HEK293 (cell line): ENCODE results near the gene FAM107A.

Experiments
- CTCF ChIA-PET: fragments of 350-600 bp; formaldehyde crosslinking; extraction: SDS; loops from one replicate; lab custom pipeline; 2021; ENCODE audit warnings: antibody characterized with exemption; lab: Yijun Ruan, JAX
- POLR2A ChIA-PET: fragments of 300-600 bp; formaldehyde crosslinking; extraction: SDS; loops from one replicate; lab custom pipeline; 2020; ENCODE audit warnings: antibody characterized with exemption, inconsistent platforms; lab: Yijun Ruan, JAX
- H3K27ac ChIP-seq: fragments of 200-500 bp; sonication (Bioruptor generic); 2 replicates; pipeline ENCODE4 v1.5.1; 2014; ENCODE audit warnings: low read depth, low read length, control low read depth, inconsistent platforms; ENCODE audit errors: extremely low read depth
- H3K36me3 ChIP-seq, 2 experiments: fragments of 200-500 bp in 1 of 2; sonication (Bioruptor generic) in 1 of 2; 1 replicate in 1 of 2; 2 replicates in 1 of 2; pipeline ENCODE4 v1.5.1; 2014 to 2017; ENCODE audit warnings: inconsistent platforms in 2 of 2, low read length in 2 of 2; ENCODE audit not compliant: control insufficient read depth in 2 of 2, insufficient read depth in 1 of 2
- H3K4me1 ChIP-seq: fragments of 200-500 bp; sonication (Bioruptor generic); 2 replicates; pipeline ENCODE4 v1.5.1; 2014; ENCODE audit warnings: mild to moderate bottlenecking, low read length, inconsistent platforms; ENCODE audit not compliant: control insufficient read depth, insufficient read depth
- H3K4me3 ChIP-seq: 2 replicates; pipeline ENCODE4 v1.5.1; 2011; ENCODE audit warnings: low read depth, mild to moderate bottlenecking, control low read depth, low read length, moderate library complexity
- H3K9me3 ChIP-seq: fragments of 200-500 bp; sonication (Bioruptor generic); 2 replicates; pipeline ENCODE4 v1.5.1; 2014; ENCODE audit warnings: low read depth, low read length, inconsistent platforms; ENCODE audit not compliant: control insufficient read depth, insufficient read depth
- BCL11B ChIP-seq: fragments of 450-650 bp; formaldehyde crosslinking; IDR thresholded peaks from 2 replicates; pipeline ENCODE4 v1.5.1; 2016; ENCODE audit warnings: low read depth, missing biosample characterization, missing genetic modification characterization
- GLIS1 ChIP-seq: fragments of 450-650 bp; formaldehyde crosslinking; IDR thresholded peaks from 2 replicates; pipeline ENCODE4 v1.5.1; 2016; ENCODE audit warnings: missing biosample characterization, missing genetic modification characterization
- KLF16 ChIP-seq: fragments of 450-650 bp; formaldehyde crosslinking; IDR thresholded peaks from 2 replicates; pipeline ENCODE4 v1.5.1; 2017; ENCODE audit warnings: missing biosample characterization, missing genetic modification characterization
- KLF7 ChIP-seq: fragments of 450-650 bp; formaldehyde crosslinking; IDR thresholded peaks from 2 replicates; pipeline ENCODE4 v1.5.1; 2016; ENCODE audit warnings: missing biosample characterization, missing genetic modification characterization, borderline replicate concordance
- MYNN ChIP-seq: fragments of 450-650 bp; formaldehyde crosslinking; IDR thresholded peaks from 2 replicates; pipeline ENCODE4 v1.5.1; 2016; ENCODE audit warnings: missing biosample characterization, missing genetic modification characterization, borderline replicate concordance
- MZF1 ChIP-seq: fragments of 450-650 bp; formaldehyde crosslinking; IDR thresholded peaks from 2 replicates; pipeline ENCODE4 v1.5.1; 2017; ENCODE audit warnings: missing biosample characterization, missing genetic modification characterization, borderline replicate concordance
- OVOL3 ChIP-seq: fragments of 450-650 bp; formaldehyde crosslinking; IDR thresholded peaks from 2 replicates; pipeline ENCODE4 v1.5.1; 2016; ENCODE audit warnings: missing biosample characterization, missing genetic modification characterization
- ZBTB20 ChIP-seq: fragments of 450-650 bp; formaldehyde crosslinking; IDR thresholded peaks from 2 replicates; pipeline ENCODE4 v1.5.1; 2016; ENCODE audit warnings: missing biosample characterization, missing genetic modification characterization
- ZFP37 ChIP-seq: fragments of 450-650 bp; formaldehyde crosslinking; IDR thresholded peaks from 2 replicates; pipeline ENCODE4 v1.5.1; 2016; ENCODE audit warnings: missing biosample characterization, missing genetic modification characterization
- ZFP41 ChIP-seq: fragments of 450-650 bp; formaldehyde crosslinking; IDR thresholded peaks from 2 replicates; pipeline ENCODE4 v1.5.1; 2016; ENCODE audit warnings: missing biosample characterization, missing genetic modification characterization, borderline replicate concordance
- ZNF114 ChIP-seq: fragments of 450-650 bp; formaldehyde crosslinking; IDR thresholded peaks from 2 replicates; pipeline ENCODE4 v1.5.0; 2017; ENCODE audit warnings: missing biosample characterization, missing genetic modification characterization
- ZNF121 ChIP-seq: fragments of 450-650 bp; formaldehyde crosslinking; IDR thresholded peaks from 2 replicates; pipeline ENCODE4 v1.5.1; 2016; ENCODE audit warnings: missing biosample characterization, missing genetic modification characterization
- ZNF138 ChIP-seq: fragments of 450-650 bp; formaldehyde crosslinking; IDR thresholded peaks from 2 replicates; pipeline ENCODE4 v1.5.1; 2016; ENCODE audit warnings: missing biosample characterization, missing genetic modification characterization, borderline replicate concordance
- ZNF155 ChIP-seq: fragments of 450-650 bp; formaldehyde crosslinking; IDR thresholded peaks from 2 replicates; pipeline ENCODE4 v1.5.1; 2016; ENCODE audit warnings: missing biosample characterization, missing genetic modification characterization
- ZNF169 ChIP-seq: fragments of 450-650 bp; formaldehyde crosslinking; IDR thresholded peaks from 2 replicates; pipeline ENCODE4 v1.5.1; 2016; ENCODE audit warnings: missing biosample characterization, missing genetic modification characterization
- ZNF174 ChIP-seq: fragments of 450-650 bp; formaldehyde crosslinking; IDR thresholded peaks from 2 replicates; pipeline ENCODE4 v1.5.0; 2017; ENCODE audit warnings: missing biosample characterization, mild to moderate bottlenecking, missing genetic modification characterization
- ZNF2 ChIP-seq: fragments of 450-650 bp; formaldehyde crosslinking; IDR thresholded peaks from 2 replicates; pipeline ENCODE4 v1.5.1; 2016; ENCODE audit warnings: missing biosample characterization, missing genetic modification characterization
- ZNF223 ChIP-seq: fragments of 450-650 bp; formaldehyde crosslinking; IDR thresholded peaks from 2 replicates; pipeline ENCODE4 v1.5.1; 2016; ENCODE audit warnings: missing biosample characterization, missing genetic modification characterization
- ZNF292 ChIP-seq: fragments of 450-650 bp; formaldehyde crosslinking; IDR thresholded peaks from 2 replicates; pipeline ENCODE4 v1.5.1; 2016; ENCODE audit warnings: low read depth, missing biosample characterization, missing genetic modification characterization, borderline replicate concordance
- ZNF350 ChIP-seq: fragments of 450-650 bp; formaldehyde crosslinking; IDR thresholded peaks from 2 replicates; pipeline ENCODE4 v1.5.0; 2017; ENCODE audit warnings: missing biosample characterization, mild to moderate bottlenecking, missing genetic modification characterization
- ZNF544 ChIP-seq: fragments of 450-650 bp; formaldehyde crosslinking; IDR thresholded peaks from 2 replicates; pipeline ENCODE4 v1.5.0; 2017; ENCODE audit warnings: missing biosample characterization, missing genetic modification characterization
- ZNF600 ChIP-seq: fragments of 450-650 bp; formaldehyde crosslinking; IDR thresholded peaks from 2 replicates; pipeline ENCODE4 v1.5.1; 2016; ENCODE audit warnings: missing biosample characterization, missing genetic modification characterization
- ZNF664 ChIP-seq: fragments of 450-650 bp; formaldehyde crosslinking; IDR thresholded peaks from 2 replicates; pipeline ENCODE4 v1.5.1; 2016; ENCODE audit warnings: missing biosample characterization, missing genetic modification characterization
- TF ChIP-seq, protein P1 (sequence below): sonication (generic); formaldehyde crosslinking; IDR thresholded peaks from 2 replicates; pipeline ENCODE4 v1.8.1; 2022; ENCODE audit warnings: mild to moderate bottlenecking, moderate library complexity, missing genetic modification reagents
- TF ChIP-seq, protein P2 (sequence below): fragments of 450-650 bp; formaldehyde crosslinking; IDR thresholded peaks from 2 replicates; pipeline ENCODE4 v1.5.1; 2016; ENCODE audit warnings: missing biosample characterization, missing genetic modification characterization
- TF ChIP-seq, protein P3 (sequence below): fragments of 450-650 bp; formaldehyde crosslinking; IDR thresholded peaks from 2 replicates; pipeline ENCODE4 v1.5.0; 2017; ENCODE audit warnings: missing biosample characterization, missing genetic modification characterization, borderline replicate concordance
- TF ChIP-seq, protein P4 (sequence below): fragments of 450-650 bp; formaldehyde crosslinking; IDR thresholded peaks from 2 replicates; pipeline ENCODE4 v1.5.1; 2016; ENCODE audit warnings: missing biosample characterization, missing genetic modification characterization
- TF ChIP-seq, protein P5 (sequence below): fragments of 450-650 bp; formaldehyde crosslinking; IDR thresholded peaks from 2 replicates; pipeline ENCODE4; 2016; ENCODE audit warnings: missing biosample characterization, missing genetic modification characterization

The FAM107A gene

DNA sequence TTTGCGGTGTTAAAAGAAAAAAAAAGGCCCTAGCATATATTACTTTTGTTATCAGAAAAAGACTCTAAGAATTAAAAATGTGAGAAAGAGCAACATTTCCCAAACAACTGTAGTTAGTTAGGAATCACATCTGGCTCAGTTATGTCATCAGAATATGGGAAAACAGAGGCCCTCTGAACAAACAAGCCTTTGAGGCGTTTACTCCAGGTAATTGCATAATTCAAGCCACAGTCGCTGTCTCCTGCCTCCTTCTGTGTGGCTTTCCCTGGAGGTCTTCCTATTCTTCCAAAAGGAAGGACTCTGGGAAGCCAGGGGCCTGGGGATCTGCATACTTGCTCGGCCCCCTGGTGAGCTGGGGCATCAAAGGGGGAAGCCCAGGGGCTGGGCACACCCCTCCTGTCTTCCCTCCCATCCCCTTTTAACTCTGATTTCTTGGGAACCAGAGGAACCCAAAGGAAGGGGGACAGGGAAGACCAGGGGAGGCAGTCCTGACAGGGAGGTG lies 3.7 kb upstream of the FAM107A start:
- no peak overlapping the region for H3K4me3 ChIP-seq
- H3K9me3 ChIP-seq = no peaks in the 10 kb centered on the region
- ChIA-PET POLR2A (no interaction called here), CTCF (interaction anchor here (2.3 kb wide), 1 partner anchor 11 kb away, joined by 11 read pairs; no protein-coding TSS in a partner anchor)
- TF ChIP-seq, protein P1, sequence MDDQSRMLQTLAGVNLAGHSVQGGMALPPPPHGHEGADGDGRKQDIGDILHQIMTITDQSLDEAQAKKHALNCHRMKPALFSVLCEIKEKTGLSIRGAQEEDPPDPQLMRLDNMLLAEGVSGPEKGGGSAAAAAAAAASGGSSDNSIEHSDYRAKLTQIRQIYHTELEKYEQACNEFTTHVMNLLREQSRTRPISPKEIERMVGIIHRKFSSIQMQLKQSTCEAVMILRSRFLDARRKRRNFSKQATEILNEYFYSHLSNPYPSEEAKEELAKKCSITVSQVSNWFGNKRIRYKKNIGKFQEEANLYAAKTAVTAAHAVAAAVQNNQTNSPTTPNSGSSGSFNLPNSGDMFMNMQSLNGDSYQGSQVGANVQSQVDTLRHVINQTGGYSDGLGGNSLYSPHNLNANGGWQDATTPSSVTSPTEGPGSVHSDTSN (CRISPR knock-in tag) = no peak
- TF ChIP-seq, protein P2, sequence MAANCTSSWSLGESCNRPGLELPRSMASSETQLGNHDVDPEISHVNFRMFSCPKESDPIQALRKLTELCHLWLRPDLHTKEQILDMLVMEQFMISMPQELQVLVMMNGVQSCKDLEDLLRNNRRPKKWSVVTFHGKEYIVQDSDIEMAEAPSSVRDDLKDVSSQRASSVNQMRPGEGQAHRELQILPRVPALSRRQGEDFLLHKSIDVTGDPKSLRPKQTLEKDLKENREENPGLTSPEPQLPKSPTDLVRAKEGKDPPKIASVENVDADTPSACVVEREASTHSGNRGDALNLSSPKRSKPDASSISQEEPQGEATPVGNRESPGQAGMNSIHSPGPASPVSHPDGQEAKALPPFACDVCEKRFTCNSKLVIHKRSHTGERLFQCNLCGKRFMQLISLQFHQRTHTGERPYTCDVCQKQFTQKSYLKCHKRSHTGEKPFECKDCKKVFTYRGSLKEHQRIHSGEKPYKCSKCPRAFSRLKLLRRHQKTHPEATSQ (tag by site-specific recombination) = no peak
- TF ChIP-seq ZNF114 (no peak), ZBTB20 (tag by site-specific recombination) (no peak), MYNN (tag by site-specific recombination) (no peak), OVOL3 (tag by site-specific recombination) (no peak), KLF16 (no peak), ZNF350 (tag by site-specific recombination) (no peak), ZNF155 (no peak), ZNF600 (tag by site-specific recombination) (no peak), ZNF121 (tag by site-specific recombination) (no peak), KLF7 (tag by site-specific recombination) (no peak), ZNF138 (tag by site-specific recombination) (no peak)
- TF ChIP-seq, protein P3, sequence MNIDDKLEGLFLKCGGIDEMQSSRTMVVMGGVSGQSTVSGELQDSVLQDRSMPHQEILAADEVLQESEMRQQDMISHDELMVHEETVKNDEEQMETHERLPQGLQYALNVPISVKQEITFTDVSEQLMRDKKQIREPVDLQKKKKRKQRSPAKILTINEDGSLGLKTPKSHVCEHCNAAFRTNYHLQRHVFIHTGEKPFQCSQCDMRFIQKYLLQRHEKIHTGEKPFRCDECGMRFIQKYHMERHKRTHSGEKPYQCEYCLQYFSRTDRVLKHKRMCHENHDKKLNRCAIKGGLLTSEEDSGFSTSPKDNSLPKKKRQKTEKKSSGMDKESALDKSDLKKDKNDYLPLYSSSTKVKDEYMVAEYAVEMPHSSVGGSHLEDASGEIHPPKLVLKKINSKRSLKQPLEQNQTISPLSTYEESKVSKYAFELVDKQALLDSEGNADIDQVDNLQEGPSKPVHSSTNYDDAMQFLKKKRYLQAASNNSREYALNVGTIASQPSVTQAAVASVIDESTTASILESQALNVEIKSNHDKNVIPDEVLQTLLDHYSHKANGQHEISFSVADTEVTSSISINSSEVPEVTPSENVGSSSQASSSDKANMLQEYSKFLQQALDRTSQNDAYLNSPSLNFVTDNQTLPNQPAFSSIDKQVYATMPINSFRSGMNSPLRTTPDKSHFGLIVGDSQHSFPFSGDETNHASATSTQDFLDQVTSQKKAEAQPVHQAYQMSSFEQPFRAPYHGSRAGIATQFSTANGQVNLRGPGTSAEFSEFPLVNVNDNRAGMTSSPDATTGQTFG = no peak
- TF ChIP-seq, protein P4, sequence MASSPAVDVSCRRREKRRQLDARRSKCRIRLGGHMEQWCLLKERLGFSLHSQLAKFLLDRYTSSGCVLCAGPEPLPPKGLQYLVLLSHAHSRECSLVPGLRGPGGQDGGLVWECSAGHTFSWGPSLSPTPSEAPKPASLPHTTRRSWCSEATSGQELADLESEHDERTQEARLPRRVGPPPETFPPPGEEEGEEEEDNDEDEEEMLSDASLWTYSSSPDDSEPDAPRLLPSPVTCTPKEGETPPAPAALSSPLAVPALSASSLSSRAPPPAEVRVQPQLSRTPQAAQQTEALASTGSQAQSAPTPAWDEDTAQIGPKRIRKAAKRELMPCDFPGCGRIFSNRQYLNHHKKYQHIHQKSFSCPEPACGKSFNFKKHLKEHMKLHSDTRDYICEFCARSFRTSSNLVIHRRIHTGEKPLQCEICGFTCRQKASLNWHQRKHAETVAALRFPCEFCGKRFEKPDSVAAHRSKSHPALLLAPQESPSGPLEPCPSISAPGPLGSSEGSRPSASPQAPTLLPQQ (tag by site-specific recombination) = no peak
- H3K36me3 ChIP-seq = no peaks in the 10 kb centered on the region
- H3K4me1 ChIP-seq = 0 out of 2 replicates have a peak, but pooled peaks cover 3% of the 10 kb centered on the region
- H3K27ac ChIP-seq = no peak overlapping the region

GRCh38 chr3:58578873-58579272 lies 1.7 kb upstream of the FAM107A start:
- ChIA-PET CTCF (interaction anchor here (0.7 to 1.2 kb wide), 2 partner anchors 10 to 11 kb away, joined by 3 read pairs; no protein-coding TSS in a partner anchor), POLR2A (no interaction called here)
- Histone ChIP-seq H3K36me3 (no peaks in the 10 kb centered on the region), H3K4me1 (0 out of 2 replicates have a peak, but pooled peaks cover 3% of the 10 kb centered on the region), H3K27ac (no peak overlapping the region), H3K9me3 (no peaks in the 10 kb centered on the region), H3K4me3 (no peak overlapping the region)
- TF ChIP-seq MZF1 (tag by site-specific recombination) = no peak
- no peak for TF ChIP-seq ZNF174 (tag by site-specific recombination)
- no peak for TF ChIP-seq ZFP41 (tag by site-specific recombination)
- TF ChIP-seq ZNF544 (tag by site-specific recombination) = no peak
- no peak for TF ChIP-seq BCL11B
- TF ChIP-seq, protein P5, sequence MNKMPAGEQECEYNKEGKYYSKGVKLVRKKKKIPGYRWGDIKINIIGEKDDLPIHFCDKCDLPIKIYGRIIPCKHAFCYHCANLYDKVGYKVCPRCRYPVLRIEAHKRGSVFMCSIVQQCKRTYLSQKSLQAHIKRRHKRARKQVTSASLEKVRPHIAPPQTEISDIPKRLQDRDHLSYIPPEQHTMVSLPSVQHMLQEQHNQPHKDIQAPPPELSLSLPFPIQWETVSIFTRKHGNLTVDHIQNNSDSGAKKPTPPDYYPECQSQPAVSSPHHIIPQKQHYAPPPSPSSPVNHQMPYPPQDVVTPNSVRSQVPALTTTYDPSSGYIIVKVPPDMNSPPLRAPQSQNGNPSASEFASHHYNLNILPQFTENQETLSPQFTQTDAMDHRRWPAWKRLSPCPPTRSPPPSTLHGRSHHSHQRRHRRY (tag by site-specific recombination) = no peak
- no peak for TF ChIP-seq GLIS1 (tag by site-specific recombination)
- no peak for TF ChIP-seq OVOL3 (tag by site-specific recombination)
- no peak for TF ChIP-seq ZNF223 (tag by site-specific recombination)
- TF ChIP-seq ZNF169 (tag by site-specific recombination) = no peak
- TF ChIP-seq ZNF2 (tag by site-specific recombination) = no peak
- no peak for TF ChIP-seq KLF16
- no peak for TF ChIP-seq ZNF664 (tag by site-specific recombination)
- TF ChIP-seq ZFP37 (tag by site-specific recombination) = no peak
- no peak for TF ChIP-seq ZNF292 (tag by site-specific recombination)
